Left renal cortex interstitium (tissue), 4 donors: ENCODE measurements around the gene S100A12. TPM values are rescaled to one million over a fixed set of nuclear protein-coding genes. Genes with fewer than 3 reads are reported as not detected.

Source experiments
- DNase-seq, 4 donors: peaks; one replicate each; pipeline ENCODE4 v3.0.0-alpha.2; 2013; ENCODE audit warnings: low read depth in 4 of 4, low spot score in 2 of 4, missing footprints in 1 of 4
- polyA plus RNA-seq, 4 donors: library from polyadenylated mRNA; unstranded; fragments of 120-200 nt; gene quantifications; one replicate each; pipeline ENCODE4 v1.2.1, GENCODE V29; 2013; ENCODE audit not compliant: insufficient read length in 4 of 4

Gene S100A12
- polyA plus RNA-seq, 4 donors, result 0.35 to 3.9 (median 2.1) TPM

DNA sequence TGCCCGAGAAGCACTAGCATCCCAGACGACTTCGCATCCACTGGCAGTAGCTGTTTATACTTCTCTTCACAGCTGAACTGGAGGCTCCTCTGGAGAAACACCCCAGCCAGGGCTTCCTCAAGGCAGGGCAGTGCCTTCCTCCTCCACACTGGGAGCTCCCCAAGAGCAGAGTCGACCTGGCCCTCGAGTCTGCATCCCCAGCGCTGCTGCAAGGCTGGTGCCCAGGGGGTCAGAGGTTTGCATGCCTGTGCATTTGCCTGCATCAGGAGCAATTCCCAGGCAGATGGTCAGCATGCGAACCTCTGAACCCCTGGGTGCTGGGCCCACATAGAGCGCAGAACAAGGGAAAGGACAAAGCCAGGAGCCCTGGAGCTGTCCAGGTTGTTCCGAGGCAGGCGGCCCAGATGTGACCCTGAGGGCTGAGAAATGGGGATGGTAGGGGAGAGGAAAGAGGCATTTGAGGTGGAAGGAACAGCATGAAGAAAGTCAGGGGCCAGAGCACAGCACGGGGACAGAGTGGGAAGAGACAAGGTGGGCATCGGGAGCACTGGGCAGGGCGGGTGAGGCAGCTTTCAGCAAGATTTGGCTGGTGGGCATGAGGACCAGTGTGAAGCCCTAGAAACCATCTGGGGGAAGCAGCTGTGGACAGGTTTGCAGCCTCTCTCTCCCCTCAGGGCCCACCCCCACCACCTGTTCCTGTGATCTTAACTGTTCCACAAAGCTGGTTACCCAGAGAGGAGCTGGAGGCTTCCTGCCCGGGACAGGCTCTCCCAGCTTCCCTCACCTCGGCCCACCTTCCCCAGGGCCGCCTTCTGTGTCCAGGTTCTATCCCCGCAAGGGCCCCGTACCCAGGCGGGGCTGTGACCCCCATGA is 21.9 kb upstream of the S100A12 start:
- no peak for DNase-seq

DNA sequence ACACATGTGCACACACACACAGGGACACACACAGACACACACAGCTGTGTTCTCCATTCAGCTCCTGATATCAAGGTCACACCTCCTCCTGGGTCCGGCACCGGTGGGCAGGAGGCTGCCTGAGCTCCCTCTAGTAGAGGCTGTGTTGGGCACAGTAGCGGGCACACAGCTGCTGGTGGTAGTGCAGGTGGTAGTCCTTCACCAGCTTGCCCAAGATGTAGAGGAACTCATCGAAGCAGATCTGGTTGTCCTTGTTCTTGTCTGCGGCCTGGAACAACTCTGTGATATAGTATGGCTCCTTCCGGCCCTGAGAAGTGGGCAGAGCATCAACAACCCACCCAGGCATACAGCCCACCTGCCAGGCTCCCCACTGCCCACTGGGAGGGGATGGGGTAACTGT is 21.0 kb upstream of the S100A12 start:
- no peak for DNase-seq

DNA sequence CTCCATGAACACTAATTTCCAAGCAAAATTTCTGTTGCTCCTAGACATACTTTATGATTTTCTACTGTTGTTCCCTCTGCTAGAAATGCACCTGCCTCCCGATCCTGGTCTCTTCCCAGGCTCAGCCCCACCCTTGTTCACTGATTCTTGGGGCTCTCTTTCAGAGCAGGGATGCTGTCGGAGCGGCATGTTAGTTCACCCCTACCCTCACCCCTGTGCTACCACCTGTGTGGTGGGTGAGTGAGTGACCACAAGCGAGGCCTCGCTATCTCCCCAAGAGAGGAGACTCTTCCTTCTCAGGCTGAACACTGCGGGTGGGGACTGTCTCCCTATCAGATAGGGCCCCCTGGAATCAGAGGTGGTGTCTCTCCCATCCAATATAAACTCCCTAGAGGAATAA is 20.4 kb upstream of the S100A12 start:
- no peak for DNase-seq

DNA sequence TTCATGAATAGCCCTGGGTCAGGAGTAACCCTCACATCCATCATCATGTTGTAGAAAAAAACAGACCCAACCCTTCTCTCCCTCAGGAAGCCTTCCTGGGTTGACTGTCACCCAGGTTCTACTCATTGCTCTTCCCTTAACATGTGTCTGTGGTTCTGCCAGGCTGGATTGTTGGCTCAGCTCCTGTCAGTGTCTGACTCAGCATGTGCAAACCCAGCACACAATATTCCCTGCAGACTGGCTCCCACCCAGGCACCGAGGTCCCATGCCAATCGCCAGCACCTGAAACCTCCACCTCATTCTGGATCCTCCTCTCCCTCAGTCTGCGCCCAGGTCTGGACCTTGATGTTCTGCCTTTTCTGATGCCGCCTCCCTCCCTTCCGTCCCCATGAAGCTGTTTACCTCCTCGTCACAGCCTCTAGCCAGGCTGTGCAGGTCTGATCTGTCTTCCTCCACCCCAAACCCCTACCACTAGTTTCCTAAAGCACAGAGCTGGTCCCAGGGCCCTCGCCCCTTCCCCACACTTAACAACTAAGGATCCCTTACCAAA is 19.8 kb upstream of the S100A12 start:
- no peak for DNase-seq

DNA sequence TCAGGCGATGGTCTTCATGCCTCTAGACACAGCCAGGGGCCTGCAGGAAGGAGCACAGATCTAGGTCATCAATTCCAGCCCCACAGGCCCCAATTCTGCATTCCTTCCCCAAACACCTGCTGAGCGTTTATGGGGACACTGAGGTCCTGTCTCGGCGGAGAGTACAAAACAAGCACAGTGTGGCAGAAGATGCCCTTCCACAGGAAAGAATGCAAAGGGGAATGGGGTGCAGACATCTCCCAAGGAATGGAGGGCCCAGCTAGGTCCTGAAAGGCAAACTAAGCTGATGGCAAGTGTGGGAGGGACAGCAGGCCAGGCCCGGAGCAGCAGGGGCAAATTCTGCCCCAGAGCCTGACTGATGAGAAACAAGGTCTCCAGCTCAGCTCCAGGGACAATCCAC is 19.0 kb upstream of the S100A12 start:
- no peak for DNase-seq

DNA sequence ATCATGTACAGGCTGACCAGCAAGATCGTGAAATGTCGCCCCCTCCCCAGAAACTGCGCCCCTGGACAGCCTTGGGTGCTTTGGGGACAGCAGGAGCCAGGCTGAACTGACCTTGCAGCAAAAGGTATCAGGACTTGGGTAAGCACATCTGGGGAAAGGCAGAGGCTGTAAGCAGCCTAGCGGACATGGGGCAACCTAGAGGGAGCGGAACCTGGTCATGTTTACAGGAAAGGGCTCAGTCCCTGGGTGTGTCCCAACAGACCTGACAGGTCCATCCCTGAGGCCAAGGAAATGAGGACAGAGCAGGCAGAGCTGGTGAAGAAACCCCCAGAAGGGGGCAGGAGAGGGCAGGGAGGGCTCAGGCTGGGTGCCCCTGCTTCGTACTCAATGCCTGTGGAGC is 18.5 kb upstream of the S100A12 start:
- DNase-seq, result no peak

DNA sequence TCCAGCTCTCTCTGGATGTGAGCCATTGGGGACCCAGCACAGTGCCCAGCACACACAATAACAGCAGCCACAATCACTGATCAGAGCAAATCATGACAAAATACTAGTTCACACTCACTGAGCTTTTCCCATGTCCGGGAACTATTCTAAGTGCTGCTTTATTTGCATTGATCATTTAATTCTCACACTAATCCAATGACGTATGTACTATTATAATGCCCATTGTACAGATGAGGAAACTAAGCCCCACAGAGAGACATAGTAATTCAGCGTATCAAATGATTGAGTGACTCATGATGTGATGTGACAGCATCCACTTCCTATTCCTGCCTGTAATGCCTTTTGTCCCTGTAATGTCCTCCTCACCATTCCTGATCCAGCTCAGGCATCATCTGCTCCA is 17.4 kb upstream of the S100A12 start:
- DNase-seq, result no peak

DNA sequence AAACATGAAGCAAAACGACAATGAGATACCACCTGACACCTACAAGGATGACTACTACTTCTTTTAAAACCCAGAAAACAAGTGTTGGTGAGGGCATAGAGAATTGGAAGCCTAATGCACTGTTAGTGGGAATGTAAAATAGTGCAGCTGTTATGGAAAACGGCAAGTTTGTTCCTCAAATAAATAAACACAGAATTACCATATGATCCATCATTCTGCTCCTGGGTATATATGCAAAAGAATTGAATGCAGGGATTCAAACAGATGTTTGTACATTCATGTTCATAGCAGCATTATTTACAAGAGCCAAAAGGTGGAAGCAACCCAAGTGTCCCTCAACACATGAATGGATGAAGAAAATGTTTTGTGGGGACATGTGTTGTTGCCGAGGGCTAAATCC is 16.8 kb upstream of the S100A12 start:
- DNase-seq, result no peak

DNA sequence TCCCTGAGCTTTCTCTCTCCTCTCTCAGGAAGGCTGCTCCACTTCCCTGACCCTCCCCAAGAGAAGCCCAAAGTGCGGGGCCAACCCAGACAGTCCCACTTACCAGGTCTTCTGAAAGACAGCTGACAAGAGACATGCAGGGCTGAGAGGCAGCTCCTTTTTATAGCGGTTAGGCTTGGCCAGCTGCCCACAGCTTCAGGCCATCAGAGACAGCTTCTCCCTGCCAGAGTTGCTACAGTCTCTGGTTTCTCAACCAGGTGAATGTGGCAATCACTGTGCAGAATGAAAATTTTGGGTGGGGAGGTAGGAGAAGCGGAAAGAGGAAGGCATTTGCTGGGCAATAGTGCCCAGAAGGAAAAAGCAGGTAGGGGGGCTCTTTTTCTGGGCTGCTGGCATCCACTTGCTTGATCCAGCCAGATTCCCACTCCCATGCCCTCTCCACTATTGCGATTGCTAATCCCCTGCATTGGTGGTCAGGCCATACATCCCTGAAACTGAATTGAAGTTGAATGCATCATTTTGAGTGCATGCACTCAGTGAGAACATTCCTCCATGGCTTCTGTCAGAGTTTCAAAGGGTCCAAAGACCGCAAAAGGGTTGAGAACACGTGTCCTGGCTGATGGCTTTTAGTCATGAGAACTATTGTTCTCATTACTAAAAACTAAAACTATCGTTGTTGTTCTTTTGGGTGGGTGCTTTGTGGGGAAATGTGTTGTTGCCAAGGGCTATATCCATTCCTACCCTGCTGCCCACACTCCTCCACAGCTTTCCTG is 15.7 kb upstream of the S100A12 start, which contains the start of gene S100A8:
Gene S100A8 (minus strand): TSS at position 136 of the 773 bp plus-strand sequence. CDS start 538 bp downstream, outside the sequence.
- DNase-seq, result no peak

DNA sequence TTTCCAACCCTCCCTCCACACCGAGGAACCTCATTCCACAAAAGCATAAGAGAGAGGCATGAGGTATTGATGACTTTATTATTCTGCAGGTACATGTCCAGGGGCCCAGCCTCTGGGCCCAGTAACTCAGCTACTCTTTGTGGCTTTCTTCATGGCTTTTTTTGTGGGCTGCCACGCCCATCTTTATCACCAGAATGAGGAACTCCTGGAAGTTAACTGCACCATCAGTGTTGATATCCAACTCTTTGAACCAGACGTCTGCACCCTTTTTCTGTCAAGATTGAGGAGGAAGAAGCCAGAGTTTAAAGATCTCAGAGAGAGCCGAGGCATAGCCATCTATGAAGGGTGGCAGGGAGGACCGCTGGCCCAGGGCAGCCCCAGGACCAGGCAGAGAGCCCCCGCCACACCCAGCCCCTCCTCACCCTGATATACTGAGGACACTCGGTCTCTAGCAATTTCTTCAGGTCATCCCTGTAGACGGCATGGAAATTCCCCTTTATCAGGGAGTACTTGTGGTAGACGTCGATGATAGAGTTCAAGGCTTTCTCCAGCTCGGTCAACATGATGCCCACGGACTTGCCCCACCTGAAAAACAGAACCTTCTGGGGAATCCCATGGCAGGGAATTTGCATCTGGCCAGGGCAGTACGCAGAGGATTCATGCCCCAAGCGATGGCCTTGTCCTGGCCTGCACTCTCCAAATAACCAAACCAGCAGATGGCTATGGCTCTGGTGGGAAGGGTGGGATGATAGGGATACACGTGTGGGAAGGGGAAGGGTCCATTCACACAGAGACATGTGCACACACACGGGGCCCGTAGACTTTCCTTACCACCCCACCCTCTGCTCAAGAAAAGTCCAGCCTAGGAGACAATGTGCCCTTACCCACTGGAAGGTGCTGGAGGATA is 14.8 kb upstream of the S100A12 start:
- no peak for DNase-seq

DNA sequence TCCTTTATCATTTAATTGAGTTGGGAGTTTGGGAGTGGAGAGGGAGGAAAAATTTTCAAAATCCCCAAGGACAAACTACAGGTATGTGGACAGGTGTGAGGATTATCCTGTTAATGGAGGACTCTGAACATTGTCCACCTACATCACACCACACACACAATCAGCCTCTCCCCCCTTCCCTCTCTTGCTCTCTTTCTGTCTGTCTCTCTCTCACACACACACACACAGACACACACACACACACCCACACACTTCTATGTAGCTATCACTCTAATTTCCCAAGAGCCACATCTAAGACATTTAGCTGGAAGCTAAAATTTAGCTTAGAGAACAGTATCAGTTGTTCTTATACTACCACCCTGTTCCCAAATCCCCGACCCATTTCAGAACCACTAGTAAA is 14.0 kb upstream of the S100A12 start:
- DNase-seq, result no peak

DNA sequence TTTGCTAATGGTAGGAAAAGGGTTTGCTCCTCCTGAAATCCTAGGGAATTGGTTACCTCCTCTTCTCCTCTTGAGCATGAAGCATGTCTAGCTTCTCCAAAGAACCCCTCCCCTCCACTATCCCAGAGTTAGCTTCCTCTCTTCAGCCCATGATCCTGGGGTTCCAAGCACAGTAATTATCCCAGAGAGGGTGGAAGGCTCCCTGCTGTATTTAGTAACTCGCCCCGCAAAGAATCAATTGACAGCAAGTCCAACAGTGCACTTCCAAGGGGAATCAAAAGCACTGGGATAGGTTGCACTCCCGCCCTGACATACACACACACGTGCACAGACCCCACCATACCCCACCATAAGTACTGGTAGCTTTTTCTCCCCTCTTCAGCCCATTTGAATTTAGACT is 12.4 kb upstream of the S100A12 start:
- DNase-seq, result no peak

DNA sequence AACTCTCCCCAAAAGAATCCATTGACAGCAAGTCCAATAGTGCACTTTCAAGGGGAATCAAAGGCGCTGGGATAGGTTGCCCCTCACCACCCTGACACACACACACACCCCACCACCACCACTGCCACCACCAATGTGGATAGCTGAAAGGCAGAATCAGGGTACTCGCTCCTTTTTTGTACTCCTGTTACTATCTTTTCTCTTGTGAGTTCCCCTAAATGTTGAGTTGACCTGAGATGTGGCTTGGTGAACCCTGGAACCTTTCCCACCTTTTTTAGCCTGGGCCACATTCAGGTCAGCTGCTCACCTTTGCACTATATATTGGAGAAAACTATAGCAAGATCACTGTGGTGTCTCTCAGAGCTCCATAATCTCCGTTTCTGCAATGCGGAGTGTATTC is 11.6 kb upstream of the S100A12 start:
- DNase-seq, result no peak

DNA sequence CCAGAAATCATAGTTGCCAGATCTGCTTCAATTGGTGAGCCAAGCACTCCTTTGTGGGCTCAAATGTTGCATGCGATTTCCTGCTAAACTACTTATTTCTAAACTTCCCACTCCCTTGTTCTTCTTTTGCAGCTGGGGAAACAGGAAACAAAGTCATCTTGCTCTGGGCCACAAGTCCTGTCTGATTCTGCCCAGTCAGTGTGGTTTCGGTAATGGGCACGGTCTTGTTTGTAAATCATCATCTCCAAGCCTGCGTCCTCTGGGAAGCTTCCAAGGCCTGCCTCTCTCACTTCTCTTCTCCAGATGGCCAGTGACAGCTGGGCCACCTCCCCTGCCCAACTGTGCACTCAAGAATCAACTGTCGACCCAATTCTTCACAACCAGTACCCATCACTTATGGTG is 11.1 kb upstream of the S100A12 start:
- DNase-seq, result no peak

DNA sequence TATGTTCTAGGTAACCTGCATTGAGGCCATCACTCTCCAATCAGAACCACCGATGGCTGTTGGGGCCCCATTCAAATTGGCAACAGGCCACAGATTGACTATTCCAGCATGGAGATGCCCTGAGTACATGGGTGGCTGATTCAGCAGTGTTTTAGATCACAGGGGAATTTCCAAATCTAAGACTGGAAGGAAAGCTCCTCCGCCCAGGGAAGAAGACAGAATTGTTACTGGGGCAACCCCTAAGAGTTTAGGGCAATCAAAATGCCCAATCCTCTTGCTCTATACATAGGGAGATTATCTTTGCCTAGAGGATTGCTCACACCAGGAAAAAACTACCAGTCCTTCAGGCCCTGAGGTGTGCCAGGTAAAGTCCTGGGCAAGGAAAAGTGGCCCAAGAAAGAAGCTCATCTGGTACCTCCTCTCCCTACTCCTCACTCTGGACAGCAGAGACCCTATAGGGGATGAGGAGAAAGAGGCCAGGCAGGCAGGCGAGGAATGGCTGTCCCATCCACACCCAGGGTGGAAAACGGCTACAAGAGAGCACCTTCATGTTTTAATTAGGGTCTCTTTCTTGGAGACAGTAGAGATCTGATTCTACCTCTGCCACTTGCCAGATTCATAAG is 9.6 kb upstream of the S100A12 start:
- DNase-seq, result no peak

DNA sequence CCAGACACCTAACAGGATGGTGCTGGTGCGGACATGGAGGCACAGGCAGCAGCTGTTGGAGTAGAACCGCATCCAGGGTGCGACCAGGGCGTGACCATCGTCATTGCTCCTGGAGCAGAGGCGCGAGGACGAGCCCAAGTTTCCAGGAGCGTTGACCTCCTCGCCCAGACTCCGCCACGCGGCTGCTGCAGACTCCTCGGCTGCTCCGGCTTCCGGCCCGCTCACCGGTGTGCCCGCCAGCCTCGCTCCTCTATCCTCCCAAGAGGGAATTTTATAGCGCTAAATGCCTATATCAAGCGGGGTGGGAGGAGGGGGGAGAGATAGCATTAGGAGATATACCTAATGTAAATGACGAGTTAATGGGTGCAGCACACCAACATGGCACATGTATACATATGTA is 5.3 kb upstream of the S100A12 start:
- DNase-seq, result no peak

DNA sequence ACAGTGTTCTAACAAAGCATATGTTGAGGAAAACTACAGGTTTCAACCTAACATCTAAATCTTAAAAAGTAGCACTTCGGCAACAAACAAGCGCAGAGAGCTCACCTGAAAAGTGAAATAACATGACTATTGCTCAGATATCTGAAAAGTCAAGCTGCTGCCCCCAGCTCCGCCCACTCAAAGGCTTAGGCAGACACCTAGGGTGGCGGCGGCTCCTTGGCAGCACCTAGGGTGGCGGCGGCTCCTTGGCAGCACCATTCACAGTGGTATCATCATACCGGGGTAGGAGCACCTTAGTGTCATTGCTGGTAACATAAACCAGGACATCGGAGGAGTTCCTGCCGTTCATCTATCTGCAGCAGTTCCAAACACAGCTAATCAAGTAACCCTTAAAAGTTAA is 4.2 kb upstream of the S100A12 start:
- no peak for DNase-seq

DNA sequence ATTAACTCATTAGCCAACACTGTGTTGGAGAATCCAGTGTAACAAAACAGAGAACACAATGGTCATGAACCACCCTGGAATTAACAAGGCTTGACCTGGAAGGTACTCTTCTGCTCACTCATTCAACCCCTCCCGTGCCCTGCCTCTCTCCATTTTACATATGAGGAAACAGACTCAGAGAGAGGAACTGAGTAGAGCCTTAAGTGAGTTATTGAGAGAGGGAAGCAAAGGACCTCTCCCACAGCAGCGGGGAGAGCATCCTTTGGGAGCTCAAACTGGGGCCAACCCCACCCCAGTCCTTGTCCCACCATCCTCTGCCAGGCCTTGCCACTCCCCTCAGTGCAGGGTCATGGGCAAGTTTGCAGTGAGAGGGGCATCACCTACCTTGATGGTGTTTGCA is 1.4 kb downstream of the S100A12 start:
- DNase-seq, result no peak

DNA sequence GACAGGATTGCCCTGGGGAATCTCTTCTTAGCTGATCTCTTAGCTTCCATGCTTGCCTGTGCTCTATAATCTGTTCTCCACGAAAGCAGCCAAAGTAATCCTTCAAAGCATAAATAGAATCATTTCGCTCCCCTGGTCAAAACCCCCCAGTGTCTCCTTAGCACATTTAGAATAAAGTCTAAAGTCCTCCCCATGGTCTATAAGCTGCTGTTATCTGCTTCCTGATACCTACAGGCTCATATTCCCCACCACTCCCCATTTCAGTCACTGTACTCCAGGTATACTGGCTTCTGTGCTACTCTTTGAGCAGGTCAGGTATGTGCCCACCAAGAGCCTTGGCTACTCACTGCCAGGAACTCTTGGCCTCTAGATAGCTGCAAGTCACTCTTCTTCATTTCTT is 2.9 kb downstream of the S100A12 start:
- DNase-seq, result no peak

DNA sequence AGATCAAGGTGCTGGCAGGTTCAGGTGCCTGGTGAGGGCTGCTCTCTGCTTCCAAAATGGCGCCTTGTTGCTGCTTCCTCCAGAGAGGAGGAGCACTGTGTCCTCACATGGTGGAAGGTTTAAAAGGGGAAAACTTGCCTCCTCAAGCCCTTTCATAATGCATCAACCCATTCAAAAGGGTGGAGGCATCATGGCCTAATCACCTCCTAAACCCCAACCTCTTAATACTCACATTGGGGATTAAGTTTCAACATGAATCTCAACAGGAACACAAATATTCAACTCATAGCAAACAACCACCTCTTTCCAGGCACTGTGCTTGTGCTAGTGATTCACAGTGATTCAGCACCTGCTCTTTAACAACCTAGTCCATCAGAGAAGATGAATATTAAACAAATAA is 4.2 kb downstream of the S100A12 start:
- DNase-seq, result no peak
